ENCODE data around the gene LPCAT1.
"Not testable (repeated sequence)": the region's sequence is repeated elsewhere in the genome, so short reads cannot be mapped to it uniquely, and the experiment has no call there.

The LPCAT1 gene

GRCh38 chr5:1521671-1522600, 1.8 kb downstream of the LPCAT1 start:
- no peak for DNase-seq (ENCODE audit: low read depth in 2 of 2)

- no peak for DNase-seq (ENCODE audit: low read depth in 2 of 2)
These were observed 2.8 kb downstream of the LPCAT1 start for GRCh38 chr5:1520791-1521453.

- no peak for DNase-seq (ENCODE audit: low read depth in 2 of 2)
These were observed 4.0 kb downstream of the LPCAT1 start for GRCh38 chr5:1519631-1520210.

GRCh38 chr5:1517838-1518237, 5.9 kb downstream of the LPCAT1 start:
- DNase-seq (ENCODE audit: low read depth in 2 of 2) = no peak

GRCh38 chr5:1516615-1517601, 6.9 kb downstream of the LPCAT1 start:
- no peak for DNase-seq (ENCODE audit: low read depth in 2 of 2)

GRCh38 chr5:1515921-1516571, 7.7 kb downstream of the LPCAT1 start:
- DNase-seq (ENCODE audit: low read depth in 2 of 2) = no peak

GRCh38 chr5:1515311-1515920, 8.3 kb downstream of the LPCAT1 start:
- no peak for DNase-seq (ENCODE audit: low read depth in 2 of 2)

GRCh38 chr5:1514819-1515310, 8.9 kb downstream of the LPCAT1 start:
- not testable (repeated sequence) for DNase-seq (ENCODE audit: low read depth in 2 of 2)

GRCh38 chr5:1514027-1514818, 9.5 kb downstream of the LPCAT1 start:
- DNase-seq (ENCODE audit: low read depth in 2 of 2) = no peak

GRCh38 chr5:1513326-1514026, 10.3 kb downstream of the LPCAT1 start:
- no peak for DNase-seq (ENCODE audit: low read depth in 2 of 2)

- no peak for DNase-seq (ENCODE audit: low read depth in 2 of 2)
These were observed 11.0 kb downstream of the LPCAT1 start for GRCh38 chr5:1512541-1513291.

GRCh38 chr5:1511651-1512540, 11.9 kb downstream of the LPCAT1 start:
- DNase-seq (ENCODE audit: low read depth in 2 of 2) = no peak

- no peak for DNase-seq (ENCODE audit: low read depth in 2 of 2)
These were observed 12.7 kb downstream of the LPCAT1 start for GRCh38 chr5:1511048-1511447.

- DNase-seq (ENCODE audit: low read depth in 2 of 2) = no peak
These were observed 13.1 kb downstream of the LPCAT1 start for GRCh38 chr5:1510631-1511030.

GRCh38 chr5:1510151-1510561, 13.6 kb downstream of the LPCAT1 start:
- DNase-seq (ENCODE audit: low read depth in 2 of 2) = no peak

GRCh38 chr5:1509346-1510085, 14.2 kb downstream of the LPCAT1 start:
- no peak for DNase-seq (ENCODE audit: low read depth in 2 of 2)

Measured in activated CD4-positive, alpha-beta T cell treated with anti-CD3 and anti-CD28 coated beads for 24 hours (primary cell).